T-helper 9 cell (primary cell): ENCODE data around the gene KMT5C.
"Not testable (repeated sequence)": the region's sequence is repeated elsewhere in the genome, so short reads cannot be mapped to it uniquely, and the experiment has no call there.

Source experiments
- DNase-seq: peaks from one replicate; pipeline ENCODE4 v3.0.0-alpha.2; 2020

The KMT5C gene

DNA sequence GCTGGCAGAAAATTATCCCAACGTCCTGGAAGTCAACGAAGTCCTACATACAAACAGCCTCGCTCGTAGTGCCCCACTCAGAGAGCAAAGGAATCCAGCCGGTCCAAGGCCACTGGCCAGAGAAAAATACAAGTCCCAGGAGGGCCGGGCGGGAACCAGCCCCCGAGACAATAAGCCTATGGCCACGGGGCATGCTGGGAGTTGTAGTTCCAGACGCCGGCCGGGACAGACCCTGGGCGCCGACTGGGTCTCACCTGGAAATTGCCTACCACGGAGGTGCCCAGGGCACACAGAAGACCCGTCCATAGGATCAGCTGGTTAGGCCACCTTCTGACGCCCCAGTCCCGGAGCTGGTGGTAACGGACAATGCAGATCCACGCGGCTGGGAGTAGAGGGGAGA, 19.9 kb upstream of the KMT5C start:
- no peak for DNase-seq

DNA sequence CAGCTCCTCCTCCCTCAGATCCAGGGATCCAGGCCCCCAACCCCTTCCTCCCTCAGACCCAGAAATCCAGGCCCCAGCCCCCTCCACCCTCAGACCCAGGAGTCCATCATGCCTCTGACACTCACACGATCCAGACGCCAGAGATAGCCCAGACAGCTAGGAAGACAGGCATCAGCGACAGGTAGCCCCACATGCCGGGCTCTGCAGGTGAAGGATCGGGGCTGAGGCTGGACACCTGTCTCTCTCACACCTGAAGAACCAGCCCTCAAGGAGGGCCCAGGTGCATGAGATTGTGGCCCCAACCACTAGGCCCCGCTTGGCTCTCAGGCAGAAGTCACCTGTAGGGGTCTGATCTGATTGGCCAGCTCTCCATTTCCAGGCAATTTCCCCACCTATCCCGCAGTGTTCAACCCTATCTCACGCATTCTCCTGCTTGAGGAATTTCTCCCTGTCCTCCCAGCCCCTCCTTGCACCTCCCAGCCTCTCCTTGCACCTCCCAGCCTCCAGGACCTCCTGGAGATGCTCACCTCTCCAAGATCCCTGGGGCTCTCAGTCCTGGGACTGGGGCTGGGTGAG, 18.7 kb upstream of the KMT5C start:
- no peak for DNase-seq

DNA sequence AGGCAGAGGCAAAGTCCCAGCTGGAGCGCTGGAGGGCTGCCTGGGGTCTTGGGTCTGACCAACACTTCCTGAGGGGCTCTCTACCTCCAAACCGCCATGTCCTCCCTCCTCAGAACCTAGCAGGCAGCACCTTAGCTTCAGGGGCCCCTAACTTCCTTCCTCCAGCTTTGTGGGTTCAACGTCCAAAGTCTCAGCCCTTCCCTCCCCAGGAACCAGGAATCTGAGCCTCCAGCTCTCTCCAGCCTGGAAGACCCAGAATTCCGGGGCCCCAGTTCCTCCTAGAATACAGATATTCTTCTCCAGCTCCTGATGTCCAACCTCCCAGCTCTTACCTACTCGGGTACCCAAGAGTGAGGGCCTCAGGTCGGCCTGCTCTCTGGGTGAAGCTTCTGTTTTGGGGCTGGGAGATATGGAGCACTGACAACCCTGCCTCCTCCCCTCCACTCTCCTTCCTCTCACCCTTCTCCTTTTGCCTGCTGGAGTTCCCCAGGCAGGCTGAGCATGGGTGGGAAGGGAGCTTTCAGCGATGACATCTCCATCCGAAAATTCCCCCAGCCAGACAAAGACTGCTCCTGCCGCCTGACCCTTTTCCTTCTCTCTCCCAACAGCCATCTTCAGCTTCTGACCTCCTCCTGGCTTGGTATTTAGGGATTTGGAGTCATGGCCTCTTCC, 18.1 kb upstream of the KMT5C start:
- no peak for DNase-seq

DNA sequence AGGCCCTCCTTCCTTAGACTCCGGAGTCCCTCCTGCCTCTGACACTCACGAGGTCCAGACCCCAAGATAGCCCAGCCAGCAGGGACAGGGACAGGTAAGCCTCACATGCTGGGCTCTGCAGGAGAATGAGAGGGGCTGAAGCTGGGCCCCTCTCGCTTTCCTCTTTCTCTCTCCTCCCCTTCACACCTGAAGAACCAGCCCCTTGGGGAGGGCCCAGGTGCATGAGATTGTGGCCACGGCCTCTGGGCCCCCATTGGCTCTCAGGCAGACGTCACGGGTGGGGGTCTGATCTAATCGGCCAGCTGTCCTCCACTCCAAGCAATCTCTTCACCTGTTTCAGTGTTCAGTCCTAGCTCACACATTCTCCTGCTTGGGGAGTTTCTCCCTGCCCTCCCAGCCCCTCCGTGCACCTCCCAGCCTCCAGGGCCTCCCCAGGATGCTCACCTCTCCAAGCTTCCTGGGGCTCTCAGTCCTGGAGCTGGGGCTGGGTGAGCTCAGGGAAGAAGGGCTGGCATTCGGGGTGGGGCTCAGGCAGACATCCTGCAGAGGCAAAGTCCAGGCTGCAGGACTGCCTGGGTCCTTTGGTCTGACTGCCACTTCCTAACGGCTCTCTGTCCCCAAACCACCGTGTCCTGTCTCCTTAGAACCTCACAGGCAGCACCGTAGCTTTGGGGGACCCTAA, 17.3 kb upstream of the KMT5C start:
- DNase-seq, result no peak

GRCh38 chr19:55324662-55325061, 15.0 kb upstream of the KMT5C start:
- no peak for DNase-seq

GRCh38 chr19:55325172-55325571, 14.5 kb upstream of the KMT5C start, which contains the start of gene TMEM150B:
TMEM150B (minus strand) TSS chr19:55325341; CDS start chr19:55321036, 4,305 bp downstream.
- no peak for DNase-seq

DNA sequence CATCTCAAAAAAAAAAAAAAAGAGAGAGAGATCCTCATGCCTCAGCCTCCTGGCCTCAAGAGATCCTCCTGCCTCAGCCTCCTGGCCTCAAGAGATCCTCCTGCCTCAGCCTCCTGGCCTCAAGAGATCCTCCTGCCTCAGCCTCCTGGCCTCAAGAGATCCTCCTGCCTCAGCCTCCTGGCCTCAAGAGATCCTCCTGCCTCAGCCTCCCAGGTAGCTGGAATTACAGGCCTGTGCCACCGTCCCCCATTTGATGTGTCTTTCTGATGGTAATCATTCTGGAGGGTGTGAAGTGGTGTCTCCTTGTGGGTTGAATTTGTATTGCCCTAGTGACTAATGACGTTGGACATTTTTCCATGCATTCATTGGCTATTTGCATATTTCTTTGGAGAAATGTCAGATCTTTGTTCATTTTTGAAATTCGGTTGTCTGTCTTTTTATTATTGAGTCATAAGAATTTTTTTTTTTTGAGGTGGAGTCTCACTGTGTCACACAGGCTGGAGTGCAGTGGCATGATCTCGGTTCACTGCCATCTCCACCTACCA, 10.8 kb upstream of the KMT5C start:
- DNase-seq, result not testable (repeated sequence)

DNA sequence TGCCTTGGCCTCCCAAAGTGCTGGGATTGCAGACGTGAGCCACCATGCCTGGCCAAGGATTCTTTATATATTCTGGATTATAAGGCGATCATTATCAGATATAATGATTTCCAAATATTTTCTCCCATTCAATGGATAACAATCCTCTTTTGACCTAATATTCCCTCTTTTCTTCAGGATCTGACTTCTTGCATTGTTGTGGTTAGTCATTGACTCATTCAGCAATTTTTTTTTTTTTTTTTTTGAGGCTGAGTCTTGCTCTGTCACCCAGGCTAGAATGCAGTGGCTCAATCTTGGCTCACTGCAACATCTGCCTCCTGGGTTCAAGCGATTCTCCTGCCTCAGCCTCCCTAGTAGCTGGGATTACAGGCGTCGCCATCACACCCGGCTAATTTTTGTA, 9.9 kb upstream of the KMT5C start:
- not testable (repeated sequence) for DNase-seq

- DNase-seq, result no peak
These were observed 5.8 kb upstream of the KMT5C start for GRCh38 chr19:55333870-55334269.

DNA sequence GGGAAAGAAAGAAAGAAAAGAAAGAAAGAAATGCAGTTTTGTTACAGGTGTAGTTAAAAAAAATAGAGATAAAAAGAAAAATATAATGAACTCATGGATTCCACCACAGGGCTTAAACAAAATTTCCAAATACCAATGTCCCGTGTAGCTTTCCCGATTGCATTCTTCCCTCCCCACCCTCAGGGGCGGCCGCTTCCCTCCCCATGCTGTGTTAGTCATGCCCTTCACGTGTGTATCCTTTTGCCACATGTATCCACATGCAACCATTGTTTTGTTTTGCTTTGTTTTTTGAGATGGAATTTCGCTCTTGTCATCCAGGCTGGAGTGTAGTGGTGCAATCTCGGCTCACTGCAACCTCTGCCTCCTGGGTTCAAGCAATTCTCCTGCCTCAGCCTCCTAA, 3.6 kb upstream of the KMT5C start:
- DNase-seq, result no peak

GRCh38 chr19:55339889-55340783, 460 bp downstream of the KMT5C start:
- DNase-seq, result peak; percentile 28

- DNase-seq, result no peak
These were observed 1.1 kb downstream of the KMT5C start for GRCh38 chr19:55340784-55341147.

DNA sequence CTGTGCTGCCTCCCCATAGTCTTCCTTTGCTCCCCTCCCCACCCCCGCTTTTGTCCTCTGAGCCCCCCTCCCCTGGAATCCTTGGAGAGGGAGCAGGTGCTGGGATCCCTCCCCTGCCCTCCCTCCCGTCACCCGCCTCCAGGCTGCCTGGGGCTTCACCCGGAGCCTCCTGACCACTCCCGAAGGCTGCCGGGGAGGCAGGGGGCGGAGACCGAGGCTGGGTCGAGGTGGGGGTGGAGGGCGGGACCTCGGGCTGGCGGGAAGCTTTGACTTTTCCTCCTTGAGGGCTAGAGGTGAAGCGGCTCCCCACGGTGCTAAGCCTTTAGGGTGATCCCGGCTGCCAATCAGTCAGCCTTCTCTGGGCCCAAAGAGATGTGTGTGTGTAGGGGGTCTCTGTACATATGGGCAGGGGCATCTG, 1.5 kb downstream of the KMT5C start:
- DNase-seq, result peak; percentile 25

DNA sequence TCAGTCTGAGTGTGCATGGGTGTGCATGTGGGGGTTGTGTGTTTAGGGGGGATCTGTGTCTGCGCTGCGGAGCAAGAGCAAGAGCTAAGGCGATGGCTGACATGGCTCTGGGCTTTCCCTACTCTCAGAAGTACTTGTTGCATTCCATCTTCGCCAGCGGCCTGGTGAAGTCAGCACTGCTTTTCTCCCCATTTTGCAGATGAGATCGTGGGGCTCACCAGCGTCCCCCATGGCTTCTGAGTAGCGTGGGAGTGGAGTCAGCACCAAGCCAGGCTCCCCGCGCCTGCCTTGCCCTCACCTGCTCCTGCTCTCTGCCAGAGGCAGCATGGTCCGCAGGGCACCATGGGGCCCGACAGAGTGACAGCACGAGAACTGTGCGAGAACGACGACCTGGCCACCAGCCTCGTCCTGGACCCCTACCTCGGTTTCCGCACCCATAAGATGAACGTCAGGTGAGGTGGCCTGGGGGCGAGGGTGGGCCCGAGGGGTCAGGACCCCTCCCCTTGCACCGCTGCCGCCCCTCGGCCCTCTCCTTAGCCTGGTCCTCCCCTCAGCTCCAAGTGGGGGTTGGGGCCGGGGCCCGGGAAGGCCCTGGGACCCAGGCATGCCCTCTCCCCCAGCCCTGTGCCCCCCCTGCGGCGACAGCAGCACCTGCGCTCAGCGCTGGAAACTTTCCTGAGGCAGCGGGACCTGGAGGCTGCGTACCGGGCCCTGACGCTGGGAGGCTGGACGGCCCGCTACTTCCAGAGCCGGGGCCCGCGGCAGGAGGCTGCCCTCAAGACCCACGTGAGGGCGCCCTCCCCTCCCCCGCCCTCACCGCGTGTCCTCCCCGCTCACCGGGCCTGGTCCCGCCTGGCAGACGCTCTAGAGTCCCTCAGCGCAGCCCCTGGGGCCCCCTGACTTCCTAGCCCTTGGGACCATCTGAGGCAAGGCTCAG, 2.2 kb downstream of the KMT5C start:
- no peak for DNase-seq

DNA sequence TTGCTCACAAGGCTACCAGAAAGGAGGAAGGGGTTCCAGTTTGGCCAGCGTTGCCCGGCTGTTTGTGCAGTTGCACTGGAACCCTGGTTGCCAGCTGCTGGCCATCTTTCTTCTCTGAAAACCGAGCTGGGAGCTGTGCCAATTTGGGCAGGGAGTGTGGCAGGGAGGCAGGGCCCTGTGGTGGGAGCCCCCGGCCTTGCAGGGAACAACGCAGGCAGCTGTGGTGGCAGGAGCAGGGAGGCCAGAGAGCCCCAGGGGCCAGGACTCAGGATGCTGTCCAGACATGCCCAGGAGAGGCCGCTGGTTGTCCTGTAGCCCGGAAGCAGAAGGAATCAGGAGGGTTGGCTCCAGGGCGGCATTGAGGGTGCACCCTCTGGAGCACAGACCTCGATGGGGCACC, 4.8 kb downstream of the KMT5C start:
- no peak for DNase-seq

DNA sequence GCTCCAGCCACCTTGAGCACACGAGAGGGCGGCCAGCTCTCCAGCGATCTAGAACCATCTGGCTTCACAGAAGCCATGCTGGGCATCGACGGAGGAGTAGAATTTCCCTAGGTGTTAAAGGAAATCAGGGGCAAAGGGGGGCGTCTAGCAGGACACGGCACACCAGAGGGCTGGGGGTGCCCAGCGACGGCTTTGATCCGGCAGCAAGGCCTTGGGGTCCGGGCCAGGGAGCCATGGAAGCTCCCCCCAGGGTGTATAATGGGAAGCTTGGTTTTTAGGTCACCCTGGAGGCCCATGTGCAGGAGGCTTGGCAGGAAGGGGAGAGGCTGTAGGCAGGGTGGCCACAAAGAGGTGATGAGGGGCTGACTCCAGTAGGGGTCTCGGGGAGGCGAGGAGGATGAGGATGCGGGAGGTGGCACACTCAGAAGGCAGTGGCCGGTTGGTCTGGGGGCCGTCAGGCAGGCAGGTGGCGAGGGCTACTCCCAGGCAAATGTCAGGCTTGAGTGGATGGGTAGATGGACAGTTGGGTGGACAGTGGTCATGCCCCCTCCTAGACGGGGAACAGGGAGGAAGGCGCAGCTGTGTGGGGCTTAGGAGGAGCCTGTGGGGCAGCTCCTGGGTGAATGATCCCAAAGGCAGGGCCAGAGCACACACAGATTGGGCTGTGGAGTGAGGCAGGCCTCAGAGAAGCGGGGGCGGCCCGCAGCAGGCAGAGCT, 5.6 kb downstream of the KMT5C start:
- no peak for DNase-seq

DNA sequence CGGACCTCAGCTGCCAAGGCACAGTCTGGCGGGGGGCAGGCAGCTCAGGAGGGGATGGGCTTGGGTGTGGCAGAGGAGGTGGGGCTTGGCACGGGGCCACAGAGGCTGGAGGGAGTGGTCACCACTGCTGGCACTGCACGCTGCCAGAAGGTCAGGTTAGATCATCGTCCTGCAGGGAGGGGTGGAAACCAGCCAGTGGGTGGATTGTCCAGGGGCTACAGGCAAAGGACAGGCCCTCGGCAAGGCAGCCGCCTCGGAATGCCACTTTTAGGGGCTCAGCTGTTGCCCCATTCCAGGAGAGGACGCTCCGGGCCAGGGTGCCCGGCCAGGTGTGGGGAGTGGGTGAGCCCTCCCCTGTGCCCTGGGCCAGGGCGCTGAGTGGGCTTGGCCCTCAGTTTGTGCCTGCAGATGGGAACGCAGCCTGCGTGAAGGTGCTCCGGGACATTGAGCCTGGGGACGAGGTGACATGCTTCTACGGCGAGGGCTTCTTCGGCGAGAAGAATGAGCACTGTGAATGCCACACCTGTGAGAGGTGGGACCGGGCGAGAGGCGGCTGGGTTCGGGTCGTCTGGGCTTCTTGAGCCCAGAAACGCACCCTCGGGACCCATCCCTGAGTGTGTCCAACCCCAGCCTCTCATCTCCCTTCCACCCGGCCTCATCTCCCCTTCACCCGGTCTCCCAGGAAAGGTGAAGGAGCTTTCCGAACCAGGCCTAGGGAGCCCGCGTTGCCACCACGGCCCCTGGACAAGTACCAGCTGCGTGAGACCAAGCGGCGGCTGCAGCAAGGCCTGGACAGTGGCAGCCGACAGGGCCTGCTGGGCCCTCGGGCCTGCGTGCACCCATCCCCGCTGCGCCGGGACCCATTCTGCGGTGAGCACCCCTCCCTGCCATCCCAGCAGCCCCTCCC, 6.4 kb downstream of the KMT5C start:
- no peak for DNase-seq

GRCh38 chr19:55346725-55347441, 7.2 kb downstream of the KMT5C start:
- no peak for DNase-seq

DNA sequence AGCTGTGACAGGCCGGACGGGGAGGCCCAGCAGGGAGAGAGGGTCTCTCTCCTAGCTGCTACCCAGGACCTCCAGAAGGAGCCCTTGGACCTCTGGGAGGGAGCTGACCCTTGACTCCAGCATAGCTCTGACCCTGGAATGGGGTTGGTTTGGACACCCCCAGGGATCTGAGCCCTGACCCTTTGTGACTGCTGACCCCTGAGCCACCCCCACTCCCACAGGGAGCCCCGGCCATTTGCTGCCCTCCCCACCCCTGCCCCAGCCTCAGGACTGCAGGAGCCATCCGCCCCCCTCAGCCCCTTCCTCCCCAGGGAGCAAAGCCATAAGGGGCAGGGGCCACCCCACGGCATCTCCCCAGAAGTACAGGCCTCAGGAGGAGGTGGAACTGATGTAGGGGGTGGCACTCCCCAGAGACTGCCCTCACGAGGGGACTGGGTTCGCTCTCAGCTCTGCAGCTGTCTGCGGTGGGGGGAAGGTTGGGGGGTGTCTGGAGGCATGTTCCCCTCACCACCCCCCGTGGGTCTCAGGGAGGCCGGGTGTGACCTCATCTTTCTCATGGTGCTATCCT, 7.8 kb downstream of the KMT5C start:
- no peak for DNase-seq
